HL-60/S4 (cell line): Measurements from ENCODE around the gene NUDT8.

Experiments used
- in situ Hi-C: fragments of 300-500 bp; cut with MboI; formaldehyde crosslinking; loops from 2 replicates; pipeline ENCODE4 v1.14.3; 2022; ENCODE audit warnings: low sequenced_read_pairs

Gene NUDT8, protein sequence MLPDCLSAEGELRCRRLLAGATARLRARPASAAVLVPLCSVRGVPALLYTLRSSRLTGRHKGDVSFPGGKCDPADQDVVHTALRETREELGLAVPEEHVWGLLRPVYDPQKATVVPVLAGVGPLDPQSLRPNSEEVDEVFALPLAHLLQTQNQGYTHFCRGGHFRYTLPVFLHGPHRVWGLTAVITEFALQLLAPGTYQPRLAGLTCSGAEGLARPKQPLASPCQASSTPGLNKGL

DNA sequence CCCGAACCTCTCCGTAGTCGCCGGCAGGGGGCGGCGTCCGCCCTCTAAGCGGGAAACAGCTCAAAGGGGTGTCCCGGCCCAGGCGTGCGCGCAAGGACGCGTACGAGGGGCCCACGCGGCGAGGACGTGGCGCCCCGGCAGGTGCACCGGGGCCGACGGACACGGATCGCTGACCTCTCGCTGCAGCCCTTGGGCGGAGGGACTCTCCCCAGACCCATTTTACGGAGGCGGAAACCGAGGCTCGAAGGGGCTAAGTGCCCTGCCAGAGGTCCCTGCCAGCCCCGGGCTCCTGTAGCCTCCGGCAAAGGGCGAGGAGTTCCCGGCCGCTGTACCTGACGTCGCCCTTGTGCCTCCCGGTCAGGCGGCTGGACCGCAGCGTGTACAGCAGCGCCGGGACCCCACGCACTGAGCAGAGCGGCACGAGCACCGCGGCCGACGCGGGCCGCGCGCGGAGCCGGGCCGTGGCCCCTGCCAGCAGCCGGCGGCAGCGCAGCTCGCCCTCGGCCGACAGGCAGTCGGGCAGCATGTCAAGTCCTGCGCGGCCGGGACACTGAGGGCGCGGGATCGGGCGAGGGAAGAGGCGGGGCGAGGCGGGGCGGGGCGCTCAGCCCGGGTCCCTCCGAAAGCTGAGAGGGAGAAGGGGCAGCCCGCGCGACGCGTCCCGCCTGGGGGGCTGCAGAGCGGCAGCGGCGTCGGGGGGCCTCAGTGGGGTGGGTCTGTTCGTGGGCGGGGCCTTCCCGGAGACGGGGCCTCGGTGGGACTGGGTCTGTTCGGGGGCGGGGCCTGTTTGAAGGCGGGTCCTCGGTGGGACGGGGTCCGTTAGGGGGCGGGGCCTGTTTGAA, at the start of gene NUDT8:
NUDT8 (minus strand) TSS at position 552 of the 842 bp plus-strand sequence; CDS start at position 526, 26 bp downstream.
- in situ Hi-C loops: no loop called here

GRCh38 chr11:67675058-67675747, 45.5 kb upstream of the NUDT8 start:
- in situ Hi-C loops: no loop called here

DNA sequence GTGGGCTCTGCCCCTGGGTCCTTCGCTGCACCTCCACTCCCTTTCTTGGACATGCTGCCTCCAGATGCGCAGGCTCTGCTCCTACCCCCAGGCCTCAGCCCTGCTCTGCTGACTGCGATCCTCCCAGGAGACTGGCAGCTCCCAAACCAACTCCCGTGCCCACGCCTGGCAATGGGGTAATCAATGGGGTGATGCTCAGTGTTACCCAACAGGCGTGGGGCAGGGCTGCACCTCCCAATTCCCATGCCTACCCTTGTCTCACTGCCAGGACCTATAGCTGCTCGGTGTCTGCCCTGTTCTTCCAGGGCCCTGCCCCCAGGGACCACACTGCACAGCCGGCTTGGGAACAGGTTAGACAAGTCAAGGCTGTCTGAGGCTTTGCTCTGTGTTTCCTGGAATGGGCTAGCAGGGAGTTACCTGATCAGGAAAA, 44.7 kb upstream of the NUDT8 start, which contains the start of gene ALDH3B2:
ALDH3B2 (minus strand) TSS at position 182 of the 430 bp plus-strand sequence. CDS start 7,688 bp downstream, outside the sequence.
- in situ Hi-C loops: no loop called here

GRCh38 chr11:67673902-67674301, 44.2 kb upstream of the NUDT8 start:
- in situ Hi-C loops: no loop called here

DNA sequence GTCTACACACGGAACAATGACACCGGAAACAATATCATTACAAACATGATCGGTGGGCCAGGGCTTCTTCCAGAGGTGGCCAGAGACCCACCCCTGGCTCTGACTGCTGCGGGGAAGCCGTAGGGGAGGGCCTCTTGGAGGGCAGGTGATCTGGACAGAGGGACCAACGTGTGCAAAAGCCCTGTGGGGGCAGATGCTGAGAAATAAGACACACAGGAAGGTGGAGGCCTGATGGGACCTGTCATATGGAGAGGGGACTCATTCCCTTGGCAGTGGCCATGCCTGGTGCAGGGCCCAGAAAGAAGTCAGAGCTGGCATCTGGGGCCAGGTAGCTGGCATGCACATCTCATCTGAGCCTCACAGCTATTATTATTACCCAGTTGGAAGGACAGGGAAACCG, 43.6 kb upstream of the NUDT8 start:
- in situ Hi-C loops: no loop called here

GRCh38 chr11:67671211-67671520, 41.4 kb upstream of the NUDT8 start:
- in situ Hi-C loops: no loop called here

- in situ Hi-C loops: no loop called here
These were observed 40.8 kb upstream of the NUDT8 start for GRCh38 chr11:67670316-67671210.

GRCh38 chr11:67668192-67668551, 38.4 kb upstream of the NUDT8 start:
- in situ Hi-C loops: no loop called here

DNA sequence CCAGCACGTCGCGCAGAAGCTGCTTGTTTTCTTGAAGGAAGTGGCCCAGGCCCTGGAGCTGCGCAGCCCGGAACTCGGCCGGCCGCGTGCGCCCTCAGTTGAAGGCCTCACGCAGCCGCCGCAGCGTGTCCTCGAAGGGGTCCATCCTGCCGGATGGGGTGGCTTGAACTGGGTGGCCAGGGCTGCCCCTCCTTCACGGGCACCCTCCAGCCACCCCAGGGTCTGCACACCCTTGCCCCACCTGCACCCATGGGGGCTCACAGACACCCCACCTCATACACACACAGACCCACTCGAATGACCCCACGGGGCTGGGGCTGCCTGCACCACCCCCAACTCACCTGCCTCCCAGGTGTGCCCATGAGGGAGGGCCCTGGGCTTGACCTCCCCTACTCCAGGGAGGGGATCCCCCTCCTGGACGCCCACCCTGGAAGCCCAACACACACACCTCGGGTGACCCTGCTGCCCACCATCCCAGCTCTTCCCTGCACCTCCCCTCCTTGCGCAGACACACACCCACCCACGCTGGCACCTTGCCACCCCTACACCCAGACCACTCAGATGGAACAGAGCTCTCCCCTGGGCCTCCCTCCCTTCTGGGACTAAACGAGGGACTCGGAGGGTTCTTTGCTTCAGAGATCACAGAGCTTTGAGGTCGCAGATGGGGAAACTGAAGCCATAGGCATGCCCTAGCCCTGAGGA, 37.9 kb upstream of the NUDT8 start:
- in situ Hi-C loops: no loop called here

DNA sequence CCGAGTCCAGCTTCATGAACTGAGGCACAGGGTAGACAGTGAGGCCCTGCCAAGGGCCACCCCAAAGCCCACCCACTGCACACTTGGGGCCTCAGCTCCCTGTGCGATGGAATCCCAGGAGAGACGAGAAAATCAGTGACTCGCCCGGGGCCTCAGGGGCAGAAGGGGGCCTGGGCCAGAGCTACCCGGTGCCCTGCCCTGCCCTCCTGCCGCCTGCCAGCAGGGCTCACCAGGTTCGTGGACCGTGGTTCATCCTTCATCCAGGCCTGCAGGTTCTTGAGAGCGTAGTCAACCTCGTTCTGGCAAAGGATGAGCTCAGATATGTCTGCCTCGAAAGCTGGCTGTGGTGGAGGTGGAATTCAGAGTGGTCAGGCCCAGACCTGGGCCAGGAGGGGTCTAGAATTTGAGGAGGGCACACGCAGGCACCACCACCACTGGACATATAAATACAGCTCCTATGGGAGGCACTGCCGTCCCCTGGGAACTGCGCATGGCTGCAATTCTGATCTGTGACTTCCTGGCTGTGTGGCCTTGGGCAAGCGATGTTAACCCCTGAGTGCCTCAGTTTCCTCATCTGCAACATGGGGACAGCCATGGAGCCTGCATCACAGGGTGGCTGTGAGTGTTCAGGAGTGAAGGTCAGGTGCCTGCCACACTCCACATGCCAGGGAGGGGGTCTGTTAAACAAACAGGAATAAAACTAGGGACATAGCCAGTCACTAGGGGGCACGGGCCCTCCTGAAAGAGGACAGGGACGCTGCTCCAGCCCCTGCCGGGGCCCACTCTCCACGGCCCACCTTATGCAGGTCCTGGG, 37.1 kb upstream of the NUDT8 start:
- in situ Hi-C loops: no loop called here

DNA sequence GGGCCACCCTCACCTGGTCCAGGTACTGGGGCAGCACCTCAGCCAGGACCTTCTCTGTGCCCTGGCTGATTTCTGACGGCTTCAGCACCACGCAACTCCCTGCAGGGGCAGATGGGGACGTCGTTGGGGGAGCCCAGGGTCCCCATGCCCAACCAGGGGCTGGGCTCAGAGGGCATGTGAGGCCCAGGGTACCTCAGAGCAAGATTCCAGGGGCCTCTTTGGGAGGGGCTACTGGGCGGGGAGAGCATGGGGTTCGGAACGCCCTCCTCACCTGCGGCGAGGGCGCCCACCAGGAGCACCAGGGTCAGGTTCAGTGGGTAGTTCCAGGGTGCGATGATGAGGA, 36.5 kb upstream of the NUDT8 start:
- in situ Hi-C loops: no loop called here

GRCh38 chr11:67665541-67666302, 36.0 kb upstream of the NUDT8 start:
- in situ Hi-C loops: no loop called here

- in situ Hi-C loops: no loop called here
These were observed 35.2 kb upstream of the NUDT8 start for GRCh38 chr11:67664696-67665540.

GRCh38 chr11:67664213-67664585, 34.5 kb upstream of the NUDT8 start:
- in situ Hi-C loops: no loop called here

GRCh38 chr11:67663532-67664212, 33.9 kb upstream of the NUDT8 start:
- in situ Hi-C loops: no loop called here

- in situ Hi-C loops: no loop called here
These were observed 33.2 kb upstream of the NUDT8 start for GRCh38 chr11:67662835-67663531.
